ENCODE results near the gene SLC6A16.
"Not testable (repeated sequence)": the region's sequence is repeated elsewhere in the genome, so short reads cannot be mapped to it uniquely, and the experiment has no call there.

Gene SLC6A16

GRCh38 chr19:49266409-49266808, 58.6 kb downstream of the SLC6A16 start:
- not testable (repeated sequence) for DNase-seq (ENCODE audit: low spot score)

GRCh38 chr19:49264258-49264657, 60.7 kb downstream of the SLC6A16 start:
- no peak for DNase-seq (ENCODE audit: low spot score)

DNA sequence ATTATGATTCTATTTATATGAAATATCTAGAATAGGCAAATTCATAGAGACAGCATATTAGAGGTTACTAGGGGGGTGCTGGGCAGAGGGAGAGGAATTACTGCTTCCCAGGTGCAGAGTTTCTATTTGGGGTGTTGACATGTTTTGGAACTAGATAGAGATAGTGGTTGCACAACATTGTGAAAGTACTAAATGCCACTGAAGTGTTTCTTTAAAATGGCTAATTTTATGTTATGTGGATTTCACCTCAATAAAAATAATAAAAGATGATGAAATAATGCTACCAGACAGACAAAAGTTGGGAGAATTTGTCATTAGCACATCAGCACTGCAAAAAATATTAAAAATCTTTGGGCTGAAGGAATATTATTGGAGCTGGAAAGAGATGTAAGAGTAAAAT, 63.4 kb downstream of the SLC6A16 start:
- DNase-seq (ENCODE audit: low spot score), result no peak

DNA sequence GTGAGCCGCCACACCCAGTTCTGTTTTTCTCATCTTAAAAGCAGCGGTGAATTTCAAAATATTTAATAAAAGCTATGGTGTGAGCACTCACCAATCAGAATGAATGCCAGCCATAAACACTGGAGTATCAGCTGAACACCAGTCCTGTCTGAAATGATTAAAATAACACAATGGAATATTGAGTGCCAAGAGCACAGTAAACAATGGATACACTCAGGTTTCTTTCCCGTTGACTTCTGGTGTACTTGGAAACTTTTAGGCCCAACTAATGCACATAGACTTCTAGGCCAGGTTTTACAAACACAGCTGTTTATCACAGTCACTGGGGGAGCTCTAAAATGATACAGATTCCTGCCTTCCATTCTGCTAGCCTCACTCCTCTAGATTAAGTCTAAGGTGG, 68.3 kb downstream of the SLC6A16 start:
- DNase-seq (ENCODE audit: low spot score), result no peak

DNA sequence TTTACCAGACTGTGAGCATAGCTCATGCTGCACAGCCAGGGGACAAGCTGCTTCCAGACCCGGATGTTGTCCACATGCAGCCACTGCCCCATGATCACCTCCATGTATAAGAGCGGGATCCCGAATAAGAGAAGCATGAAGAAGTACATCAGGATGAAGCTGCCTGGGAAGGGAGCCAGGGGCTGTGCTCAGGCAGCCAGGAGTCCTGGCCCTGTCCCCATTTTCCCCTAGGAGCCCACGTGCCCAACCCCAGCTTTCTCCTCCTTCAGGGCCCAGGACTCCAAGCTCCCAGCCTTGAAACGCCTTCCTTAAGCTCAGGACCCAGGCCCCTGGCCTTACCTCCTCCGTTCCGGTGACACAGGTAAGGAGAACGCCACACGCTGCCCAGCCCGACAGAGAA, 69.3 kb downstream of the SLC6A16 start:
- no peak for DNase-seq (ENCODE audit: low spot score)

GRCh38 chr19:49249933-49250332, 75.1 kb downstream of the SLC6A16 start:
- DNase-seq (ENCODE audit: low spot score), result no peak

GRCh38 chr19:49247676-49248075, 77.3 kb downstream of the SLC6A16 start:
- no peak for DNase-seq (ENCODE audit: low spot score)

DNA sequence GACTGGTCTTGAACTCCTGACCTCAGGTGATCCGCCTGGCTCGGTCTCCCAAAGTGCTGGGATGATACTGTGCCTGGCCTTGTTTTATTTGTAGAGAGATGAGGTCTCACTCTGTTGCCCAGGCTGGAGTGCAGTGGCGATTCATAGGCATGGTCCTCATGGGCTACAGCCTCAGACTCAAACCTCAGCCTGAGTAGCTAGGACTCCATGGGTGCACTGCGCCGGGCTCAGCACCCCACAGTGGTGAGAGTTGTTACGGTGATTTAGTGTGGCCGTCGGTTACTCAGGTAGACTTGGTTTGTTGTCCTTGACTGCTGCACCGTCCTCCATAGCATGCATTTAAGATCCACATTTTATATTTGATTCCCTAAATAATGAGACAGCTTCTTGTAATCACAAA, 80.7 kb downstream of the SLC6A16 start:
- no peak for DNase-seq (ENCODE audit: low spot score)

DNA sequence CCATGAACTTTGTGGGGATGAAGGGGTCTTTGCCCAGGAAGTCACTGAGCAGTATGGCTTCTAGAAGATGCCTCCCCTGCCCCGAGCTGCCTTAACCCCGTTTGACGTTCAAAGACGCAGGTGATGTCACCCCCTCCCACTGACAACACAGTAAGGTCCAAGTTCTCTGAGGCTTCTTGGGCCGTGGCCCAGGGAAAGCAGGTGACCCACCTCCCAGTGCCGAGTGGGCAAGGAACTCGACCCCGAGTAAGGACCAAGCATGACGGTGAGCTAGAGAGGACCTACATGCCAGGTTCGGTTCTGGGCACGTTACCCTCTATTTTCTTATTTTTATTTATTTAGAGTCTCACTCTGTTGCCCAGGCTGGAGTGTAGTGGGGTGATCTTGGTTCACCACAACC, 81.3 kb downstream of the SLC6A16 start:
- DNase-seq (ENCODE audit: low spot score), result no peak

DNA sequence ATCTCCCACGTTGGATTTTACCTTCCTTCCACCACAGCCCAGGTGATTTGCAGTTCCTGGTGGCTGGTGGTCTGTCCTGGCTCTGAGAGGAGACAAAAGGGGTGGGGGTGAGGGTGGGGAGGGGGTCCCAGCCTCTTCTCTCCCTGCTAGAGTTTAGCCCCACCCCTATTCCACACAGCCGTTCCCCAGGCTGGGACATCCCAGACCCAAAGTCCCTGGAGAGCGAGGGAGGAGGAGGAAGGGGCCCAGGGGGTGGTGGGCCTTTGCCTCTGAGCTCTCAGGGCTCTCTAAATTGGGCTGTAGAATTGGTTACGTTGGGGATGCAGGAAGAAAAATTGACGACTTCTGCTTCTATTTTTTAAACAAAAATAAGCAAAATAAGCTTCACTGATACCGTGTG, 81.9 kb downstream of the SLC6A16 start:
- no peak for DNase-seq (ENCODE audit: low spot score)

- DNase-seq (ENCODE audit: low spot score), result no peak
Observed at GRCh38 chr19:49241769-49242168, 83.2 kb downstream of the SLC6A16 start.

Data from D341Med (cell line).